K562 (cell line): ENCODE results near the gene SUPT3H. TPM values are rescaled to one million over a fixed set of nuclear protein-coding genes. Genes with fewer than 3 reads are reported as not detected.

Experiments used
- ETV1 ChIP-seq: fragments of 450-650 bp; conservative IDR thresholded peaks from 2 replicates; pipeline ENCODE4 v1.6.1; 2016; ENCODE audit warnings: missing genetic modification characterization, control low read depth, low read depth, missing compliant biosample characterization
- KDM4B ChIP-seq, 2 experiments: fragments of 450-650 bp in 1 of 2; sonication (generic) in 1 of 2; IDR thresholded peaks; 2 replicates each; pipeline ENCODE4 v1.6.1; 2016 to 2017; ENCODE audit warnings: borderline replicate concordance in 2 of 2, antibody characterized with exemption in 1 of 2, low read depth in 1 of 2, mild to moderate bottlenecking in 1 of 2
- ZBTB17 ChIP-seq: fragments of 450-650 bp; formaldehyde crosslinking; IDR thresholded peaks from 2 replicates; pipeline ENCODE4 v1.4.0; 2020; ENCODE audit warnings: mild to moderate bottlenecking
- polyA plus RNA-seq, 8 experiments: library from polyadenylated mRNA; depleted of rRNA in 4 of 8; stranded (reverse) in 5 of 8; unstranded in 3 of 8; fragments of >200 nt; fragmentation: Nextera tagmentation in 2 of 8; fragmentation: Illumina TruSeq in 1 of 8; extraction: Ambion mirVana in 2 of 8; extraction: Trizol in 1 of 8; gene quantifications; 2 replicates each; pipeline versions ENCODE4 v1.2.1 to v1.2.3, GENCODE V29; 2011 to 2014; ENCODE audit warnings: inconsistent platforms in 1 of 8, missing spikeins in 1 of 8
- total RNA-seq, 7 experiments: library from RNA; depleted of rRNA in 6 of 7; stranded (reverse); fragments of >200 nt in 6 of 7; fragmentation: Illumina TruSeq in 2 of 7; extraction: Trizol in 2 of 7; gene quantifications; 2 replicates each; pipeline versions ENCODE4 v1.2.1 to v1.2.3, GENCODE V29; 2011 to 2021; ENCODE audit warnings: low replicate concordance in 1 of 7
- TF ChIP-seq, protein P1 (sequence below): sonication (generic); formaldehyde crosslinking; IDR thresholded peaks from 2 replicates; pipeline ENCODE4 v1.8.1; 2023; ENCODE audit warnings: missing genetic modification reagents, mild to moderate bottlenecking, borderline replicate concordance
- TF ChIP-seq, protein P2 (sequence below): fragments of 450-650 bp; formaldehyde crosslinking; IDR thresholded peaks from 2 replicates; pipeline ENCODE4 v1.4.0; 2020; ENCODE audit warnings: mild to moderate bottlenecking, mixed read lengths
- TF ChIP-seq, protein P3 (sequence below): sonication (generic); formaldehyde crosslinking; IDR thresholded peaks from 2 replicates; pipeline ENCODE4 v1.8.1; 2023; ENCODE audit warnings: mild to moderate bottlenecking, missing genetic modification reagents

SUPT3H gene
- total and polyA plus RNA-seq, 9 of the 15 experiments (the other 6 are each of a cell fraction or from before 2014, with no cell fraction given), result 7.2 to 16.3 (median 11.9) TPM

DNA sequence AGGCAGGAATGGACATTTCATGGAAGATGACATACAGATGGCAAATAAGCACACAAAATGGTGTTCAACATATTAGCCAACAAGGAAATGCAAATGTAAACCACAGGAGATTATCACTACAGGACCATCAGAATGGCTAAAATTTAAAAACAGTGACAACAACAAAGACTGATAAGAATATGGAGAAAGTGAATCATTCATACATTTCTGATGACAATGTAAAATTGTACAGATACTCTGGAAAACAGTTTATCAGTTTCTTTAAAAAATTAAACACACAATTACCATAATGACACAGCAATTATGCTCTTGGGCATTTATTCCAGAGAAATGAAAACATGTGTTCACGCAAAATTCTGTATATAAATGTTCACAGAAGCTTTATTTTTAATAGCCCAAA, 155.4 kb downstream of the SUPT3H start (continued):
- TF ChIP-seq, protein P1, sequence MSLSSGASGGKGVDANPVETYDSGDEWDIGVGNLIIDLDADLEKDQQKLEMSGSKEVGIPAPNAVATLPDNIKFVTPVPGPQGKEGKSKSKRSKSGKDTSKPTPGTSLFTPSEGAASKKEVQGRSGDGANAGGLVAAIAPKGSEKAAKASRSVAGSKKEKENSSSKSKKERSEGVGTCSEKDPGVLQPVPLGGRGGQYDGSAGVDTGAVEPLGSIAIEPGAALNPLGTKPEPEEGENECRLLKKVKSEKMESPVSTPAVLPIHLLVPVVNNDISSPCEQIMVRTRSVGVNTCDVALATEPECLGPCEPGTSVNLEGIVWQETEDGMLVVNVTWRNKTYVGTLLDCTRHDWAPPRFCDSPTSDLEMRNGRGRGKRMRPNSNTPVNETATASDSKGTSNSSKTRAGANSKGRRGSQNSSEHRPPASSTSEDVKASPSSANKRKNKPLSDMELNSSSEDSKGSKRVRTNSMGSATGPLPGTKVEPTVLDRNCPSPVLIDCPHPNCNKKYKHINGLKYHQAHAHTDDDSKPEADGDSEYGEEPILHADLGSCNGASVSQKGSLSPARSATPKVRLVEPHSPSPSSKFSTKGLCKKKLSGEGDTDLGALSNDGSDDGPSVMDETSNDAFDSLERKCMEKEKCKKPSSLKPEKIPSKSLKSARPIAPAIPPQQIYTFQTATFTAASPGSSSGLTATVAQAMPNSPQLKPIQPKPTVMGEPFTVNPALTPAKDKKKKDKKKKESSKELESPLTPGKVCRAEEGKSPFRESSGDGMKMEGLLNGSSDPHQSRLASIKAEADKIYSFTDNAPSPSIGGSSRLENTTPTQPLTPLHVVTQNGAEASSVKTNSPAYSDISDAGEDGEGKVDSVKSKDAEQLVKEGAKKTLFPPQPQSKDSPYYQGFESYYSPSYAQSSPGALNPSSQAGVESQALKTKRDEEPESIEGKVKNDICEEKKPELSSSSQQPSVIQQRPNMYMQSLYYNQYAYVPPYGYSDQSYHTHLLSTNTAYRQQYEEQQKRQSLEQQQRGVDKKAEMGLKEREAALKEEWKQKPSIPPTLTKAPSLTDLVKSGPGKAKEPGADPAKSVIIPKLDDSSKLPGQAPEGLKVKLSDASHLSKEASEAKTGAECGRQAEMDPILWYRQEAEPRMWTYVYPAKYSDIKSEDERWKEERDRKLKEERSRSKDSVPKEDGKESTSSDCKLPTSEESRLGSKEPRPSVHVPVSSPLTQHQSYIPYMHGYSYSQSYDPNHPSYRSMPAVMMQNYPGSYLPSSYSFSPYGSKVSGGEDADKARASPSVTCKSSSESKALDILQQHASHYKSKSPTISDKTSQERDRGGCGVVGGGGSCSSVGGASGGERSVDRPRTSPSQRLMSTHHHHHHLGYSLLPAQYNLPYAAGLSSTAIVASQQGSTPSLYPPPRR (CRISPR knock-in tag), result no peak
- TF ChIP-seq, protein P2, sequence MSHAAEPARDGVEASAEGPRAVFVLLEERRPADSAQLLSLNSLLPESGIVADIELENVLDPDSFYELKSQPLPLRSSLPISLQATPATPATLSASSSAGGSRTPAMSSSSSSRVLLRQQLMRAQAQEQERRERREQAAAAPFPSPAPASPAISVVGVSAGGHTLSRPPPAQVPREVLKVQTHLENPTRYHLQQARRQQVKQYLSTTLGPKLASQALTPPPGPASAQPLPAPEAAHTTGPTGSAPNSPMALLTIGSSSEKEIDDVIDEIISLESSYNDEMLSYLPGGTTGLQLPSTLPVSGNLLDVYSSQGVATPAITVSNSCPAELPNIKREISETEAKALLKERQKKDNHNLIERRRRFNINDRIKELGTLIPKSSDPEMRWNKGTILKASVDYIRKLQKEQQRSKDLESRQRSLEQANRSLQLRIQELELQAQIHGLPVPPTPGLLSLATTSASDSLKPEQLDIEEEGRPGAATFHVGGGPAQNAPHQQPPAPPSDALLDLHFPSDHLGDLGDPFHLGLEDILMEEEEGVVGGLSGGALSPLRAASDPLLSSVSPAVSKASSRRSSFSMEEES (CRISPR knock-in tag), result no peak
- TF ChIP-seq ZBTB17 (CRISPR knock-in tag), result no peak
- TF ChIP-seq, protein P3, sequence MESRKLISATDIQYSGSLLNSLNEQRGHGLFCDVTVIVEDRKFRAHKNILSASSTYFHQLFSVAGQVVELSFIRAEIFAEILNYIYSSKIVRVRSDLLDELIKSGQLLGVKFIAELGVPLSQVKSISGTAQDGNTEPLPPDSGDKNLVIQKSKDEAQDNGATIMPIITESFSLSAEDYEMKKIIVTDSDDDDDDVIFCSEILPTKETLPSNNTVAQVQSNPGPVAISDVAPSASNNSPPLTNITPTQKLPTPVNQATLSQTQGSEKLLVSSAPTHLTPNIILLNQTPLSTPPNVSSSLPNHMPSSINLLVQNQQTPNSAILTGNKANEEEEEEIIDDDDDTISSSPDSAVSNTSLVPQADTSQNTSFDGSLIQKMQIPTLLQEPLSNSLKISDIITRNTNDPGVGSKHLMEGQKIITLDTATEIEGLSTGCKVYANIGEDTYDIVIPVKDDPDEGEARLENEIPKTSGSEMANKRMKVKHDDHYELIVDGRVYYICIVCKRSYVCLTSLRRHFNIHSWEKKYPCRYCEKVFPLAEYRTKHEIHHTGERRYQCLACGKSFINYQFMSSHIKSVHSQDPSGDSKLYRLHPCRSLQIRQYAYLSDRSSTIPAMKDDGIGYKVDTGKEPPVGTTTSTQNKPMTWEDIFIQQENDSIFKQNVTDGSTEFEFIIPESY (CRISPR knock-in tag), result no peak
- TF ChIP-seq ETV1 (tag), result no peak
- TF ChIP-seq KDM4B (IDR thresholded peaks at IDR 0.05; ENCODE audit: borderline replicate concordance in 2 of 2, low read depth in 1 of 2), result no peak
